ENCODE data around the gene USP49.
A peak's percentile ranks its signal among the peaks of the same experiment; 100 is the strongest.

Gene USP49

GRCh38 chr6:41850861-41851260 is 44.3 kb downstream of the USP49 start:
- Mint-ChIP-seq H3K4me3 (no peak overlapping the region), H3K27ac (no peak overlapping the region), H3K4me1 (peaks cover 8% of the 10 kb centered on the region), H3K27me3 (no peaks in the 10 kb centered on the region), H3K9me3 (no peaks in the 10 kb centered on the region)
- no peak for ATAC-seq
- DNase-seq = no peak

GRCh38 chr6:41846666-41847237 is 48.4 kb downstream of the USP49 start:
- peak; percentile 76 for ATAC-seq
- peak; percentile 34 to 54 for DNase-seq
- Mint-ChIP-seq H3K9me3 (no peaks in the 10 kb centered on the region), H3K4me3 (no peak overlapping the region), H3K27me3 (no peaks in the 10 kb centered on the region), H3K27ac (no peak overlapping the region), H3K4me1 (peaks cover 8% of the 10 kb centered on the region)

DNA sequence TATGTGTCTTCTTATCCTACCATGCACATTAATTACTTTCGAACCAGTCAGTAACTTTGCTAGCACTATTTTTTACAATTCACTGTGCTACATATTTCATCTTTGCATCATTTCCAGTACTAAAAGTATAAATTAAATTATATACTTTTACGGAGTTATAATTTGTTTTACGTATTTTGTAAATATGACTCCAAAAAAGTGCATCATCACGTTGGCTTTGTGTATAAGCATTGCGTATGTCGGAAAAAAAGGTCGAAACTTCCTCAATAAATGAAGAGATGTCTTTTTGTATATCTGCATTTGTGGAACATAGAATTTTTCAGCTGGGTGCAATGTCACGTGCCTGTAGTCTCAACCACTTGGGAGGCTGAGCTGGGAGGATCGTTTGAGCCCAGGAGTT is 52.0 kb downstream of the USP49 start:
- Mint-ChIP-seq H3K27me3 (no peaks in the 10 kb centered on the region), H3K4me1 (peaks cover 8% of the 10 kb centered on the region), H3K27ac (peak overlapping the region in 1 of 2 donors; percentile 59), H3K4me3 (no peak overlapping the region), H3K9me3 (no peaks in the 10 kb centered on the region)
- DNase-seq (no peak), ATAC-seq (no peak)

DNA sequence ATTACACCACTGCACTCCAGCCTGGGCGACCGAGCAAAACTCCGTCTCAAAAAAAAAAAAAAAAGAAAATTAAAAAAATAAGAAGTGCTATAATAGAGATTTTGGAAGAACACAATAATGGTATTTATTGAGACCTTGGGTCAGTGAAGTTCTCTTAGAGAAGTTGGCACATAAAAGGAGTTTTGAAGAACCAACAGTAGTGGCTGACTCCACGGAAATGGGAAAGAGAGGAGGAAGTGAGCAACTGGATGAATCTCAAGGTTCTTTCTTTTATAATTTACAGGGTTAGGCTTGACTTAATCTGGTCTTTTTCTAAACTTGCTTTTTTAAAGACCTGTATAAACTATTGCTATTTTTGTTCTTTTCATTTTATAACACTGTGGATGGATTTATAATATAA is 54.8 kb downstream of the USP49 start:
- H3K4me3 Mint-ChIP-seq = no peak overlapping the region
- H3K9me3 Mint-ChIP-seq = no peaks in the 10 kb centered on the region
- H3K27ac Mint-ChIP-seq = no peak overlapping the region
- peaks cover 10% of the 10 kb centered on the region for H3K4me1 Mint-ChIP-seq
- ATAC-seq (no peak), DNase-seq (no peak)
- no peaks in the 10 kb centered on the region for H3K27me3 Mint-ChIP-seq

- Mint-ChIP-seq H3K4me3 (no peak overlapping the region), H3K9me3 (no peaks in the 10 kb centered on the region), H3K27ac (no peak overlapping the region), H3K27me3 (no peaks in the 10 kb centered on the region), H3K4me1 (peaks cover 10% of the 10 kb centered on the region)
- no peak for DNase-seq
- no peak for ATAC-seq
Measured at GRCh38 chr6:41836660-41837052, 58.5 kb downstream of the USP49 start.

GRCh38 chr6:41836022-41836659 is 59.0 kb downstream of the USP49 start:
- peaks cover 10% of the 10 kb centered on the region for H3K4me1 Mint-ChIP-seq
- H3K4me3 Mint-ChIP-seq = no peak overlapping the region

DNA sequence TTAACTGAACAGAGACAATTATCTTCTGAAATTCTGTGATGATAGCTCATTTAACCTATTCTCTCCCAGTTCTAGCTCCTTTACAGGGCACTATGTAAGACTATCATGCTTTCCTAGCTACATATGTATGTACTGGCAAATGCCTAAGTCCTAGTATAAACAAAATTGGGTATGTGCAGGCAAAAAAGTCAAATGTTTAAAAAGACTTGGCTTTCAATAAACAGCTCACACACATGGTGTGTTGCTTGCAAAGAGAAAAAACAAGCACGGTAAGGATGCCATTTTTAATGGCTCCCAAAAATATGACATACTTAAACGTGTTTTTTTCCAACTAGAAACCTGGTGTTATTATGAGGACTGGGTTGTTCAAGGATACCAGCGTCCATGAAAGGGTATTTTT is 62.9 kb downstream of the USP49 start:
- ATAC-seq (no peak), DNase-seq (no peak)
- Mint-ChIP-seq H3K27me3 (no peaks in the 10 kb centered on the region), H3K9me3 (no peaks in the 10 kb centered on the region), H3K4me3 (no peak overlapping the region), H3K4me1 (peaks cover 10% of the 10 kb centered on the region), H3K27ac (no peak overlapping the region)

More at GRCh38 chr6:41836022-41836659, 59.0 kb downstream of the USP49 start:
- H3K27me3 Mint-ChIP-seq = no peaks in the 10 kb centered on the region
- ATAC-seq (no peak), DNase-seq (no peak)
- no peak overlapping the region for H3K27ac Mint-ChIP-seq
- H3K9me3 Mint-ChIP-seq = no peaks in the 10 kb centered on the region

- Mint-ChIP-seq H3K27me3 (no peaks in the 10 kb centered on the region), H3K4me3 (no peak overlapping the region), H3K27ac (no peak overlapping the region), H3K9me3 (no peaks in the 10 kb centered on the region), H3K4me1 (no peaks in the 10 kb centered on the region)
- no peak for DNase-seq
- no peak for ATAC-seq
Measured at GRCh38 chr6:41826343-41827022, 68.7 kb downstream of the USP49 start.

DNA sequence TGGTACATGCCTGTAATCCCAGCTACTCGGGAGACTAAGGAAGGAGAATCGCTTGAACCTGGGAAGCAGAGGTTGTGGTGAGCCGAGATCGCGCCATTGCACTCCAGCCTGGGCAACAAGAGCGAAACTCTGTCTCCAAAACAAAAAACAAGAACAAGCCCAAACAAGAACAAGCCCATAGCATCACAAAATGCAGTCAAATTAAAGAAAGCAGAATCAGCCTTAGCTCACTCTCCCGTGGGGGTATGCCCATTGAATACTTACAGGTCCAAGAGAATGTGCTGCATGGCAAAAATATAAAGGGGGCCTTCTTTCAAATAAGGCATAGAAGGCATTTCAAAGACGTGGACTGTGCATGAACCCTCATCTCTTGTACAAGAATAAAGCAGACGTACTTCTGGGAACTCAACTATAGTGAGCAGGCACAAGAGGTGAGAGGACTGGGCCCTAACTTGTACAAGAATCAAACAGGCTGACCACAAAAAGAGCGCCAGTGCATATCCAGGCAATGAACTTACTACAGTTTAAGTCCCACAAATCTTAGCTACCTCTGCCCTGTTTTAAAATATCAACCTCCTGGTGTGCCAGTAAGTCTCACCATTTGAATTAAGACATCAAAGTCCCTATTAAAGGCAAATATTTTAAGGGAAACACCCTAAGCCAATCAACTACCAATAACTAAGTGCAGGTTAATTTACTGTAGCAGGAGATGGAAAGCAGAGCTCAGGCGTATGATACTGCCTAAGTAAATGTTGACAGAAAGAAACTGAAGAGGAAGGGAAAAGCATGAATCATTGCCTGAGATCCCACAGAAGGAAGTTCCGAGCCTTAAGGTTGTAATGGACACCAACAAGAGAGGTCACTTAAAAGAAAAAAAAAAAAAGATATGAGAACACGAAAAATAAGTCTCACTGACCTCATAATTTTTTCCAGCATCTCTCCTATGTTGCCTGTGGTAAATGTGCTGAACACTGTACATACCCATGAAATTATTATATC is 70.3 kb downstream of the USP49 start:
- H3K4me1 Mint-ChIP-seq = no peaks in the 10 kb centered on the region
- ATAC-seq (no peak), DNase-seq (no peak)
- H3K4me3 Mint-ChIP-seq = no peak overlapping the region
- no peaks in the 10 kb centered on the region for H3K27me3 Mint-ChIP-seq
- H3K9me3 Mint-ChIP-seq = no peaks in the 10 kb centered on the region
- no peak overlapping the region for H3K27ac Mint-ChIP-seq

- ATAC-seq = no peak
- H3K4me3 Mint-ChIP-seq = no peak overlapping the region
- no peak overlapping the region for H3K27ac Mint-ChIP-seq
- H3K9me3 Mint-ChIP-seq = no peaks in the 10 kb centered on the region
- no peaks in the 10 kb centered on the region for H3K4me1 Mint-ChIP-seq
- H3K27me3 Mint-ChIP-seq = no peaks in the 10 kb centered on the region
- DNase-seq = no peak
Measured at GRCh38 chr6:41823178-41823577, 72.0 kb downstream of the USP49 start.

- DNase-seq (no peak), ATAC-seq (no peak)
- no peaks in the 10 kb centered on the region for H3K4me1 Mint-ChIP-seq
- no peak overlapping the region for H3K27ac Mint-ChIP-seq
- H3K4me3 Mint-ChIP-seq = no peak overlapping the region
- H3K27me3 Mint-ChIP-seq = no peaks in the 10 kb centered on the region
- no peaks in the 10 kb centered on the region for H3K9me3 Mint-ChIP-seq
Measured at GRCh38 chr6:41822021-41822420, 73.2 kb downstream of the USP49 start.

- Mint-ChIP-seq H3K4me1 (no peaks in the 10 kb centered on the region), H3K9me3 (no peaks in the 10 kb centered on the region), H3K4me3 (no peak overlapping the region), H3K27ac (no peak overlapping the region), H3K27me3 (no peaks in the 10 kb centered on the region)
- ATAC-seq = no peak
- no peak for DNase-seq
Measured at GRCh38 chr6:41821266-41821665, 73.9 kb downstream of the USP49 start.

GRCh38 chr6:41818271-41819054 is 76.7 kb downstream of the USP49 start:
- no peak for ATAC-seq
- Mint-ChIP-seq H3K27me3 (no peaks in the 10 kb centered on the region), H3K4me1 (no peaks in the 10 kb centered on the region), H3K27ac (no peak overlapping the region), H3K9me3 (no peaks in the 10 kb centered on the region), H3K4me3 (no peak overlapping the region)
- no peak for DNase-seq

- Mint-ChIP-seq H3K9me3 (no peaks in the 10 kb centered on the region), H3K4me1 (no peaks in the 10 kb centered on the region), H3K4me3 (no peak overlapping the region), H3K27ac (no peak overlapping the region), H3K27me3 (no peaks in the 10 kb centered on the region)
- ATAC-seq = no peak
- DNase-seq = no peak
Measured at GRCh38 chr6:41815587-41815986, 79.6 kb downstream of the USP49 start.

DNA sequence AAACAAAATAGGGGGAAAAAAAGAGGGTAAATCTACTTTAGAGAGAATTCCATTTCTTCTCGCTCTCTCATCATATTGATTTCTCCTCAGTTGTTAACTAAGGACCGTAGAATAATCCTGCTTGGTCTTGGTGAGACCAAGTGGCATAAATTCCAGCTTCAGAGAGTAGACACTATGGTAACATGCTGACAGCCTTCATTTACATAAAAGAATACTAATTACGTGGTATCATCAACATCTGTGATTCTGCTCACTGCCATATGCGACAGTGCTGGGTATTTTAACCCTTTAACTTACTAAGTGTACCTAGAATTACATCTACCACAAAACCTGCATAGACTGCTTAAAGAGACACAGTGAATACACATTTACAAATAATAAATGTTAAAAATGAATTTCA is 80.5 kb downstream of the USP49 start:
- no peak overlapping the region for H3K4me3 Mint-ChIP-seq
- H3K27ac Mint-ChIP-seq = no peak overlapping the region
- DNase-seq = no peak
- no peak for ATAC-seq
- no peaks in the 10 kb centered on the region for H3K27me3 Mint-ChIP-seq
- no peaks in the 10 kb centered on the region for H3K9me3 Mint-ChIP-seq
- no peaks in the 10 kb centered on the region for H3K4me1 Mint-ChIP-seq
